HG03139 (cell line): ENCODE data around the gene HES4.

ENCODE experiments used
- ATAC-seq: cut with Tn5 transposase; IDR thresholded peaks from one replicate; pipeline ENCODE4 v1.9.1; 2021; ENCODE audit not compliant: unreplicated experiment

The HES4 gene

DNA sequence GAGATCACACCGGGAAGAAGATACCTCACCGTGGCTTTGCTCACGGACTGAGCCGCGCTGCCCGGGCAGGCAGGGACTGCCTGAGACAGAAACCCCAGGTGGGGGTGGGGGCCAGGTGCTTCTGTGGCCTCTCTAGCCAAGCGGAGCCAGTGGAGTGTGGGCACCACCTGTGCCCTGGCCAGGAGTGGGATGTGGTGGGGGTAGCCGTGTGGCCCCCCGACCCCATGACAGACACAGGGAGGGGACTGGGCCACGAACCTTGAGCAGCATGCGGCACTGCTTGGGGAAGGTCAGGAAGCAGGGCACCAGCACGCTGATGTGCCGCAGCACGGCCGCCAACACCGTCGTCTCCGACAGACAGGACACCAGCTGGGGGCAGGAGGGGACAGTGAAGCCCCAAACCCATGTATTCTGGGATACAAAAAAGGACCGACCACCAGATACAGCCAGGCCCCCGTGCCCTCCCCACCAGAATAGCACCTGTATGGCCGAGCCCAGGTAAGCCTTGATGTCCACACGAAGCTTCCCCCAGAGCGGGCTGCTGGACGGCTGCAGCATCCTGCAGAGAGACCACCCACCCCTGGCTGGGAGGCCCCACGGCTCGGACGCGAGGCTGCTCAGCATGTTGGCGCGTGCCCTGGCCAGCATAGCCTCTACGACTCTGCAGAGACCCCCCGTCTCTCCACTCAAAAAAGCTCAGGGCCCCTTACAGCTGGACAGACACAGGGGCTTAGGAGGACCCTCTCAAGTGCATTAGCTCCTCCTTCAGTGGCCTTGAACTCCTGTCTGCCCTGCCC is 46.2 kb downstream of the HES4 start:
- ATAC-seq = no peak

DNA sequence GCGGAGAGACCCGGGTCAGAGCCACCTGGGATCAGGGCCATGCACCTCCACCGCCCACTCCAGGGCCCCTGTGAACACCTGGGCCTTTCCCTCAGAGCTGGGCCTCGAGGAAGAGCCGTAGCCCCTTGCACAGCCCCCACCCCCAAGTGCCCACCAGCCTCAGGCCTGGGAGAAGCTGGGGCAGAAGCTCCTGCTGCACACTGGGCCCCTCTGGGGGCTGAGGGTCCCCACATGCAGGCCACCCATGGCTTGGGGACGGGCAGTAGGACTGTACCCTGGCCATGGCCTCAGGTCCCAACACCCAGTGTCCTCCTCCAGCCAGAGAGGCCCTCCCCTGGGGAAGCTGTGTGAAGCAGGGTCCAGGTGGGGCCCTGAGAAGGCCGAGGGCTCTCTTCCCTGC is 47.3 kb downstream of the HES4 start:
- ATAC-seq = no peak

DNA sequence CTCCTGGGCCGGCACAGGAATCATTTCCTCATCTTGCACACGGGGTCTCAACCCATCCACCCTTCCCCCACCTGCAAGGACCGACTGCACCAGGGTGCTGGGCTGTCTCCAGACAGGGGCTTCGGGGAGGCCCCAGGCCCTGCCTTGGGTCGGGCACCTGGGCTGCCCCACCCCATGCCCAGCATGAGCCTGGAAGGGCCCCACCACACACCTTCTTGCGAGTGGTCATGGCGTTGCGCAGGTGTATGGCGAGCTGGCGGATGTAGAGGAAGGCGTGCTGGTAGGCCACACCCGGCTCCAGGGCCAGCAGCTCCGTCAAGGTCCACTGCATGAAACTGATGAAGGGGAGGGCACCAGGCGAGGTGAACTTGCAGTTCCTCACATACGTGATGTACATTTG is 47.7 kb downstream of the HES4 start:
- ATAC-seq = no peak

DNA sequence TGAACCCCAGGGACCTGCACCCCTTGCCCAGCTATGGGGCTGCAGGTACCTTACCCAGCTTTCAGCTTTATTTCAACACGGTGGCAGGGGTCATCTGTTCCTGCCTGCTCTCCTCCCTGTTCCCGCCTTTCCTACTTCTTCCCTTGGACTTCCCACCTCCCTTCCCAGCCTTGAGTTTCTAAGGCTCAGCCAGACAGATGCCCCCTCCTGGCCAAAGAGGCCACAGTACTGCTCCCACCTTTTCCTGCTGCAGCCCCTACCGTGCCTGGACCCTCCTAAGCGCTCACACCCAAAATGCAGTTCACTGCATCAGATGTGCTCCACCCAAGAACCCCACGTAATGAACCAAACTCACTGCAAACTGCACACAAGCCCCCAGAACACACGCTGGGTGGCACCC is 48.5 kb downstream of the HES4 start:
- no peak for ATAC-seq

DNA sequence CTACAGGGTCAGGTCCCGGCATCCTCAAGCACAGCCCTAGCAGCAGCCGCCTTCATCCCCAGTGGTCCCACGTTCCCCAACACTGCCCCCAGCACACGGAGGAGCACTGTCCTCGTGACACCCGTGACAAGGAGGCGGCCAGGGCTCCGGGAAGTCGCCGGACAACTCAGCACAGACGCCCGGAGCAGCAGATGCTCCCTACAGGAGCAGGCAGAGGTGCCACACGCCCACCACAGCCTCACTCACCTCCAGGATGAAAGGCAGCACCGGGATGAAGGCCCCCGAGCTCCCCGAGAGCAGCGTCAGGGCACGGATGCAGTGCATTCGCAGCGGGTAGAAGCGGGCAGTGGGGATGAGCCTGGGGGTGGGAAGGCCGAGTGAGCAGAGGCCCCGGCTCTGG is 49.0 kb downstream of the HES4 start:
- ATAC-seq = no peak

DNA sequence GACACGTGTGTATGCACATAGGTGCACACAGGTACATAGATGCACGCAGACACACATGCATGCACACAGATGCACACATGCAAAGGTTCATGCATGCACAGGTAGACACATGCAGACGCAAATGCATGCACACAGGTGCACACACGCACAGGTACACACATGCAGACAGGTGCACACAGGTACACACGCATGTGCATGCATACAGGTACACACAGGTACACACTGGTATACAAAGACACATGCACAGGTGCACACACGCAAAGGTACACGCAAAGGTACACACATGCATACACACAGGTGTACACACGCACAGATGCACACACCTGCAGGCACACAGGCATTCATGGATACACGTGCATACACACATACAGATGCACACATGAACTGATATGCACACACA is 49.6 kb downstream of the HES4 start:
- no peak for ATAC-seq
